Measurements from ENCODE around the gene GNG7.

GNG7 gene

GRCh38 chr19:2639999-2640398 lies 62.5 kb downstream of the GNG7 start:
- no peak for DNase-seq

GRCh38 chr19:2638417-2638940 lies 64.0 kb downstream of the GNG7 start:
- DNase-seq = no peak

DNA sequence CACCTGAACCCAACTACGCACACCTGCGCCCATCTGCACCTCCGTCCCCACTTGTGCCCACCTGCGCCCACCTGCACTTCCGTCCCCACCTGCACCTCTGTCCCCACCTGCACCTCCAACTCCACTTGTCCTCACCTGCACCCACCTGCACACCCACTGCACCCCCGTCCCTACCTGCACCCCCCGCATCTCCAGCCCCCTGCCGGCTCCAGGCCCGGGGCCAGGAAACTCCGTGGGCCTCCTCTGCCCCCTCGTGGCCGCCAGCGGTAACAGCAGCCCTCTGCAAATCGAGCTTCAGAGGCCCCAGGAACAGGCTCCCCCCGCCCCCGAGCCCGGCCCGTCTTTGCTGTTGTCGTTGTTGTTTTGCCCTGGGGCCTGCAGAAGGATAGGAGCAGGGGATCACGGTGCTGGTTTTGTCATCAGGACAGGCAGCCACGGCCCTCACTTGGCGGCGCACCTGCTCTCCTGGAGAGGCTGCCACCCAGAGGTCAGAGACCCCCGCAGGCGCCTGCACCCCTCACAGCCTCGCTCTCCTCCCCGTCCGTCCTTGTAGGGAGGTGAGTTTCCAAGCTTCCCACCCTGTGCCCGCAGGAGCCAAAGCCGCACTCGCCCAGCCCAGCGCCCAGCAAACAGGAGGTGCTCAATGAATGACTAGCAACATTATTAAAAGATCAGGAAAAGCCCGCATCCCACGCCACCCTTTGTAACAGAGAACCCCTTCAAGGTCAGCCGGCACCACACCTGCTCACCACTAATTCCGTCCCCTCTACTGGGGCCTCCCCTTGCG lies 65.4 kb downstream of the GNG7 start:
- DNase-seq = peak; percentile 66 to 76

DNA sequence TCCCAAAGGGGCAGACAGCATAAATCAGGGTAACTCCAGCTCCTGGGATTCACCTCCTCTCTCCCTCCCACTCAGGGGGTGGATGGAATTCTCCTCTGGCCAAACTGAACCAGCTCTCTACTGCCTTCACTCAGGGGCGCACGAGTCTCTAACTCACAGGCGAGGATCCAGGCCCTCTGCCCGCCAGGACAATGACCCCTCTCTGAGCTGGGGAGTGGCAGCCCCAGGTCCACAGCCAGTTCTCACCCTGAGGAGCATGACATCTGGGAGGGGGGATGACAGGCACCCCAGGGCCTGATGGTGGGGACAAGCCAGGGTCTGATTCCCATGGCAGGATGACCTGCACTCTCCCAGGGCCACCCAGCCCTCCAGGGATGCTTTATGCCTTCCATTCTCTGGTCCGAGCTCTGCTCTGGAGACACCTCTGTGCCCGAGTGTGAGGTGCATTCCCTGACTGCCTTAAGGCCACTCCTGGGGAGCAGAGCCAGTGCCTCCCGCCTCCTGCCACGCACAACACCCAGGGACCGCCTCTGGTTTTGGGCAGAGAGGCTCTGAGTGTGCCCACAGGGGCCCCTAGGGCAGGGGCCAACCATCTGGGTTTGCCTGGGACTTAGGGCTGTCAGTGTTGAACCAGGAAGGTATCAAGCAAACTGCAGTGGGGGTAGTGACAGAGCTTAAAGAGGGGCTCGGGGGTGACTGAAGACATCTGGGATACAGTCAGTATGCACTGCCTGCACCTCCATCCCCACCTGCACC lies 66.2 kb downstream of the GNG7 start:
- no peak for DNase-seq

GRCh38 chr19:2634960-2635359 lies 67.5 kb downstream of the GNG7 start:
- DNase-seq = no peak

DNA sequence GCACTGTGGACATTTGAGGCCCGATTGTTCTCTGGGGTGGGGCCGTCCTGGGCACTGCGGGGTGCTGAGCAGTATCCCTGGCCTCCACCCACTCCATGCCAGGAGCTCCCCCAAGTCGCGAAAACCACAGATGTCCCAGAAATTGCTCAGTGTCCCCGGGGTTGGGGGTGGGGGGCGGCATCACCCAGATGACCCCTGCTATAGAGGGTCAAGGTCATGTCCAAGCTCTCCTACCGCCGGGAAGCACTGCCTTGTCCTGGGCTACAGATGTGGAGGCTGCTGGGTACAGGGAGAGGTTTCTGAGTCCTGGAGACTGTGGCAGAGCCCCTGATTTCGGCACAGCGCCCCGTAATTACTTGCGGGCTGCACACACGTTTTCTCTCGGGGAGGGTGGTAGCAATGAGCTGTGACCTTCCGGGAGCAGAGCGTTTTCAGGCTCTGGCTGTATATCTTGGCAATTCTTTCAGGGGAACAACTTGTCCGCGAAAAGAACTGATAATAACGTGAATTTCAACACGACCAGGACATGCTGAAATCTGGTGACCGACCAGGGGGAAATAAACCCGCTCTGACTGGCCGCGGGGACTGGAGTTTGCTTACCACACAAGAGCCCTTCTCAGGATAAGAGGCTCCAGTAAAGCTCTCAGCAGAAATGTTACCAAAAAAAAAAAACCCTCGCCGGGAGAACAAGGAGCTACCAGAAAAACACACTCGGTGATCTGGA lies 68.1 kb downstream of the GNG7 start:
- no peak for DNase-seq

GRCh38 chr19:2633693-2634075 lies 68.8 kb downstream of the GNG7 start:
- no peak for DNase-seq

GRCh38 chr19:2631213-2631821 lies 71.2 kb downstream of the GNG7 start:
- DNase-seq = no peak

- no peak for DNase-seq
Observed at GRCh38 chr19:2630352-2631001, 72.0 kb downstream of the GNG7 start.

GRCh38 chr19:2629491-2630351 lies 72.8 kb downstream of the GNG7 start:
- no peak for DNase-seq

GRCh38 chr19:2628597-2628996 lies 73.9 kb downstream of the GNG7 start:
- no peak for DNase-seq

- no peak for DNase-seq
Observed at GRCh38 chr19:2627855-2628254, 74.6 kb downstream of the GNG7 start.

DNA sequence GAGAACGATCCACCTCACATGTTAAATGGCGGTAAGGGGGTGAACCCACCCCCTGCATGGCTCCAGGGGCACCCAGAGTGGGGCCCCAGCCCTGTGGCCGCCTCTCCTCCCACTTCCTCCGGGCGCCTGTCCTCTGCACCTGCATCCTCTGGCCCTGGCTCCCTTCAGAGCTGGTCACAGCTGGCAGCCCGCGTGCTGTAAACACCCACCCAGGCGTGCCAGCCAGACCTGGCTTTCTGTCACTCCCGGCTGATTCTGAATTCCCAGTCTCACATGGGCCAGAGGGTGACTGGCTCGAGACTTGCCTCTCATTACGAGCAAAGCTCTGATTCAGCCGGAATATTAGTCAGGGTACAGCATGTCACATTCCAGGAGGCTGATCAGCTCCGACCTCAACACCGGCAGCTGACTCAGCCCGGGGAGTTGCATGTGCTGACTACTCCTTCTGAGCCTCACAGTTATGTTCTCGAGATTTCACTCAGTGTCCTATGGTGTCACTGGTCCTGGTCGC lies 75.1 kb downstream of the GNG7 start:
- DNase-seq = peak; percentile 53 to 54

DNA sequence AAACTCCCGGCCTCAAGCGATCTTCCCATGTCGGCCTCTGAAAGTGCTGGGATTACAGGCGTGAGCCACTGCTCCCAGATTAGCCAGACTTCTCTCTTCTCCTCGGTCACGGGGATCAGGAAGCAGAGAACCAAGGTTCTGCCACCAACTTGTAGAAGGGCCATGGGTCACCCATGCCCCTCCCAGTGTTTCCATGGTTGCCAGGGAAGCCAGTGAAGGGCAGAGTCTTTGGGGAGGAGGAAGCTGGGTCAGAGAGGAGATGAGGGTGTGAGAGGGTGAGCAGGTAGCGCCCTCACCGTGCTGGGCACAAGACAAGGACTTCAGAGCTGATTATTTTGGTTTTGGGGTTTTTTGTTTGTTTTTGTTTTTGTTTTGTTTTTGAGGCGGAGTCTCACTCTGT lies 77.1 kb downstream of the GNG7 start:
- no peak for DNase-seq

GRCh38 chr19:2624537-2625091 lies 77.9 kb downstream of the GNG7 start:
- DNase-seq = no peak

- DNase-seq = no peak
Observed at GRCh38 chr19:2623798-2624197, 78.7 kb downstream of the GNG7 start.

DNA sequence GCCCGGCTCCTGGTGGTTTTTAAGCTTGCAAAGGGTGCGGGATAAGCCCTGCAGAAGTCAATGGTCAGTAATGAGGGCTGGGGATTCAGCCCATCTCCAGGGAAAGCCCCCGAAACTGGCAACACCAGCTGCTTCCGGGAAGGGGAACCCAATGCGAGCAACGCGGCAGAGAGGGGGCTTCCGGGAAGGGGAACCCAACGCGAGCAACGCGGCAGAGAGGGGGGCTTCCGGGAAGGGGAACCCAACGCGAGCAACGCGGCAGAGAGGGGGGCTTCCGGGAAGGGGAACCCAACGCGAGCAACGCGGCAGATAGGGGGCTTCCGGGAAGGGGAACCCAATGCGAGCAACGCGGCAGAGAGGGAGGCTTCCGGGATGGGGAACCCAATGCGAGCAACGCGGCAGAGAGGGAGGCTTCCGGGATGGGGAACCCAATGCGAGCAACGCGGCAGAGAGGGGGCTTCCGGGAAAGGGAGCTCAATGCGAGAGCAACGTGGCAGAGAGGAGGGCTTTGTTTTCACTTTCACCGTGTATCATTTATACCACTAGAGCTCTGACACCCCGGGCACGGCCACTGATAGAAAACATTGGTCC lies 80.0 kb downstream of the GNG7 start:
- DNase-seq = peak in 1 of 2 donors; percentile 44

GRCh38 chr19:2619076-2619475 lies 83.4 kb downstream of the GNG7 start:
- DNase-seq = no peak

GRCh38 chr19:2618611-2619010 lies 83.9 kb downstream of the GNG7 start:
- DNase-seq = peak; percentile 90 to 93

DNA sequence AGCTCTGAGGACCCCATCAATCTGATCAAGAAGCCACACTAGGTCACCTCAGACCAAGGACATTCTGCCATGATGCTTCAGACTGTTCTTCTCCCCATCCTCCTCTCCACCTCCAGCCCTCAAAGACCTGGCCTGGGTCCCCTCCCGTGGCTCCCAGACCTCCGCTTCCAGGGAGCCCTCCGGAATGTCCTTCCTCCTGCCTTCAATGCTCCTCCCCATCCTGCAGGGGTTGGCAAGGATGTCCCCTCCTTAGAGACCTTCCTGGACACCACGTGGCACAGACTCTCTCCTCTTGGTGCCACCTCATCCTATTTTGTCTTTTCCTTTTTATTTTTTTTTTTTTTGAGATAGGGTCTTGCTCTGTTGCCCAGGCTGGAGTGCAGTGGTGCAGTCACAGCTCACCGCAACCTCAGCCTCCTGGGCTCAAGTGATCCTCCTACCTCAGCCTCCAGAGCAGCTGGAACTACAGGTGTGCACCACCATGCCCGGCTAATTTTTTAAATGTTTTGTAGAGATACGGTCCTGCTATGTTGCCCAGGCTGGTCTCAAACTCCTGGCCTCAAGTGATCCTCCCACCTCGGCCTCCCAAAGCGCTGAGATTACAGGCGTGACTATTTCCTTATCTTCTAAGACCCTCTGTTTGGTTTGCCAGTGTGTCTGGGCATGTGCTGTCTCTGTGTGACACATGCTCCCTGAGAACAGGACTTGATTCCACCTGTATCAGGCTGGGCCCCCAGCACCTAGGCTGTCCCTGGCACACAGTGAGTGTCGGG lies 84.9 kb downstream of the GNG7 start:
- DNase-seq = no peak
